K562 (cell line): ENCODE data around the gene PALMD. TPM values are rescaled to one million over a fixed set of nuclear protein-coding genes. Genes with fewer than 3 reads are reported as not detected.

ENCODE experiments used
- CEBPB ChIP-seq: fragments of 450-650 bp; IDR thresholded peaks from 2 replicates; pipeline ENCODE4 v1.6.1; 2016; ENCODE audit warnings: missing genetic modification characterization, missing compliant biosample characterization
- HDAC6 ChIP-seq: IDR thresholded peaks from 2 replicates; pipeline ENCODE4 v1.6.1; 2012; ENCODE audit warnings: low read depth, mild to moderate bottlenecking, control low read depth, inconsistent platforms, low read length, moderate library complexity
- JUND ChIP-seq, 2 experiments: IDR thresholded peaks; 2 replicates in 1 of 2; 3 replicates in 1 of 2; pipeline ENCODE4 v1.6.1; 2011; ENCODE audit warnings: borderline replicate concordance in 2 of 2, low read depth in 2 of 2, low read length in 2 of 2, improper control_type of control experiment in 1 of 2, missing biosample characterization in 1 of 2, missing genetic modification characterization in 1 of 2, missing genetic modification reagents in 1 of 2
- MYBL2 ChIP-seq, 2 experiments: fragments of 450-650 bp in 1 of 2; sonication (generic) in 1 of 2; formaldehyde crosslinking in 1 of 2; IDR thresholded peaks; 2 replicates each; pipeline versions ENCODE4 v1.6.1 to v1.8.1; 2017 to 2022; ENCODE audit warnings: borderline replicate concordance in 1 of 2, inconsistent platforms in 1 of 2, low read depth in 1 of 2, mild to moderate bottlenecking in 1 of 2, missing genetic modification reagents in 1 of 2, moderate library complexity in 1 of 2
- NR2C1 ChIP-seq, 2 experiments: fragments of 450-650 bp; IDR thresholded peaks; 2 replicates each; pipeline ENCODE4 v1.6.1; 2017; ENCODE audit warnings: mild to moderate bottlenecking in 2 of 2, antibody characterized with exemption in 1 of 2, inconsistent platforms in 1 of 2, missing compliant biosample characterization in 1 of 2, missing genetic modification characterization in 1 of 2
- POLR3A ChIP-seq: IDR thresholded peaks from 2 replicates; pipeline ENCODE4 v1.6.1; 2011; ENCODE audit warnings: borderline replicate concordance, mild to moderate bottlenecking, moderate library complexity; ENCODE audit not compliant: insufficient read length, insufficient read depth; ENCODE audit errors: extremely low read depth
- RBM17 ChIP-seq: fragments of 200-400 bp; formaldehyde crosslinking; IDR thresholded peaks from 2 replicates; pipeline ENCODE4 v1.6.1; 2017; ENCODE audit warnings: low read depth, mild to moderate bottlenecking, low read length, borderline replicate concordance
- SIN3B ChIP-seq: fragments of 450-650 bp; IDR thresholded peaks from 2 replicates; pipeline ENCODE4 v1.6.1; 2017; ENCODE audit warnings: low read depth, mild to moderate bottlenecking, moderate library complexity
- TAF9B ChIP-seq: fragments of 450-650 bp; IDR thresholded peaks from 2 replicates; pipeline ENCODE4 v1.6.1; 2018; ENCODE audit warnings: mild to moderate bottlenecking; ENCODE audit not compliant: partially characterized antibody
- YY1 ChIP-seq, 3 experiments: IDR thresholded peaks; 2 replicates each; pipeline ENCODE4 v1.6.1; 2011; ENCODE audit warnings: low read length in 2 of 3, mild to moderate bottlenecking in 2 of 3, moderate library complexity in 2 of 3, borderline replicate concordance in 1 of 3, control low read depth in 1 of 3, low read depth in 1 of 3; ENCODE audit not compliant: insufficient read depth in 3 of 3, insufficient replicate concordance in 2 of 3, control insufficient read depth in 1 of 3, insufficient read length in 1 of 3; ENCODE audit errors: extremely low read depth in 1 of 3
- polyA plus RNA-seq, 8 experiments: library from polyadenylated mRNA; depleted of rRNA in 4 of 8; stranded (reverse) in 5 of 8; unstranded in 3 of 8; fragments of >200 nt; fragmentation: Nextera tagmentation in 2 of 8; fragmentation: Illumina TruSeq in 1 of 8; extraction: Ambion mirVana in 2 of 8; extraction: Trizol in 1 of 8; gene quantifications; 2 replicates each; pipeline versions ENCODE4 v1.2.1 to v1.2.3, GENCODE V29; 2011 to 2014; ENCODE audit warnings: inconsistent platforms in 1 of 8, missing spikeins in 1 of 8
- total RNA-seq, 7 experiments: library from RNA; depleted of rRNA in 6 of 7; stranded (reverse); fragments of >200 nt in 6 of 7; fragmentation: Illumina TruSeq in 2 of 7; extraction: Trizol in 2 of 7; gene quantifications; 2 replicates each; pipeline versions ENCODE4 v1.2.1 to v1.2.3, GENCODE V29; 2011 to 2021; ENCODE audit warnings: low replicate concordance in 1 of 7
- TF ChIP-seq, protein P1 (sequence below): sonication (generic); formaldehyde crosslinking; IDR thresholded peaks from 2 replicates; pipeline ENCODE4 v1.9.0; 2022; ENCODE audit warnings: mild to moderate bottlenecking, missing genetic modification reagents

PALMD gene
- total and polyA plus RNA-seq, 9 of the 15 experiments (the other 6 are each of a cell fraction or from before 2014, with no cell fraction given), result 2.7 to 13.5 (median 5.4) TPM

GRCh38 chr1:99645203-99645602 is 710 bp upstream of the PALMD start (continued):
- TF ChIP-seq NR2C1 (IDR thresholded peaks at IDR 0.05) (no peak), NR2C1 (tag; IDR thresholded peaks at IDR 0.05) (peak; percentile 48; the same call in 1 of the 2 replicates), SIN3B (no peak), MYBL2 (IDR thresholded peaks at IDR 0.05; ENCODE audit: low read depth) (peak; percentile 16; the same call in 1 of the 2 replicates), MYBL2 (CRISPR knock-in tag; IDR thresholded peaks at IDR 0.05; ENCODE audit: borderline replicate concordance) (no peak), POLR3A (no peak), JUND (IDR thresholded peaks at IDR 0.05; ENCODE audit: borderline replicate concordance, low read depth, low read length) (peak; percentile 19; the same call in 1 of the 2 replicates), JUND (tag; IDR thresholded peaks at IDR 0.05; ENCODE audit: borderline replicate concordance, low read depth, low read length) (no peak), HDAC6 (no peak), CEBPB (tag) (peak; percentile 98), TAF9B (no peak), RBM17 (no peak), YY1 (IDR thresholded peaks at IDR 0.05; ENCODE audit: borderline replicate concordance in 1 of 3, control insufficient read depth in 1 of 3, extremely low read depth in 1 of 3, insufficient read depth in 3 of 3, insufficient read length in 1 of 3, insufficient replicate concordance in 2 of 3, low read depth in 1 of 3, low read length in 2 of 3) (peak in 1 of 3 experiments; percentile 52)
- TF ChIP-seq, protein P1, sequence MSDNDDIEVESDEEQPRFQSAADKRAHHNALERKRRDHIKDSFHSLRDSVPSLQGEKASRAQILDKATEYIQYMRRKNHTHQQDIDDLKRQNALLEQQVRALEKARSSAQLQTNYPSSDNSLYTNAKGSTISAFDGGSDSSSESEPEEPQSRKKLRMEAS, result no peak
- TF ChIP-seq, all 486 proteins: peak for 13
